Measurements from ENCODE around the gene SVEP1.
"Not testable (repeated sequence)": the region's sequence is repeated elsewhere in the genome, so short reads cannot be mapped to it uniquely, and the experiment has no call there.

SVEP1 gene

DNA sequence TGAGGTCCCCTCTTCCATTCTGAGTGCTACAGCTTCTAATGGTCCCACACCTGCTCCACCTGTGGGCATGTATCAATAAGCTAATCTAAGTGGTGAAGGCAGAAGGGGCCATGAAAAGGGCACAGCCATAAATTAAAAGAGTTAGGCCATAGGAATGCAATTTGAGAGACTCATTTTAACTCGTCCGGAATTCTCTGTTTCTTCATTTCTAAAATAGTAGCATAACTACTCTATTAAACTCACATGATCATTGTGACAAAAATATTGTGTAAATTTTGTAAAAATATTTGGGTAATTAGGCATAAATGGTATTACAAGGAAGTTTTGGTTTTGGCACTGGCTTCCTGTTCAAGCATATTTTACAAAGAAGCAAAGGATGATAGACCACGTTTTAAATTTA, 138.7 kb downstream of the SVEP1 start:
- no peak for DNase-seq

DNA sequence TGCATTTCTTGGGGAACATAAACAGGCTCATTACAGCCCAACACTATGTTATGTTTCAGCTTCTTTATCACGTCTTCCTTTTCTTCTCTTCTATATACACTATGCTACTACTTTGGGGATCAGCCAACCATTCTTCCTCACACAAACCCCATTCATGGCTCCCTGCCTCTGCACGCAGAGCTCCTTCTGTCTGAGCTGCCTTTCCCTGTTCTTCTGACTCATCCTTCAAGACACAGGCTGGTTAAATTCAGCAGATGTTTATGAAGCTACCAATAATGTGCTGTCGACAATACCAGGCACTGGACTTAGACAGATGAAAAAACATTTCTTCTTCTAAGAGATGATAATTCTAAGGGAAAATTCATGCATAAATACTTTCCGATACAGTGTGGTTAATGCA, 139.4 kb downstream of the SVEP1 start:
- no peak for DNase-seq

DNA sequence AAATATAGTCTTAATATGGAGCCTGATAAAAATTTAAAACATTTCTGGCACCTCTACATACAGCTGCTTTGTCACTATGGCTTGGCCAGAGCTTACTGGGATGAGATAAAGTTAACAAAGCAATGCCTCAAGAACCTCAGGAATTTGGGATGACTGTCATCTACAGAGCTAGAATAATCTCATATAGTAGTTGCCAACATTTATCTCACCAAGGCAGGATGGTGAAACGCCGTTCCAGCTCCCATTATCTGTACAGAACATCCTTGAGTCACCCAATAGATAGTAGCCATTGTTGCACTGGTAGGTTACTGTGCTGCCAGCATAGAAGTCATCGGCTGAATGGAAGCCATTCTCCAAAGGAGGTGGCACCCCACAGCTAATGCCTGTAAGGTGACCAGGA, 147.3 kb downstream of the SVEP1 start:
- DNase-seq, result no peak

DNA sequence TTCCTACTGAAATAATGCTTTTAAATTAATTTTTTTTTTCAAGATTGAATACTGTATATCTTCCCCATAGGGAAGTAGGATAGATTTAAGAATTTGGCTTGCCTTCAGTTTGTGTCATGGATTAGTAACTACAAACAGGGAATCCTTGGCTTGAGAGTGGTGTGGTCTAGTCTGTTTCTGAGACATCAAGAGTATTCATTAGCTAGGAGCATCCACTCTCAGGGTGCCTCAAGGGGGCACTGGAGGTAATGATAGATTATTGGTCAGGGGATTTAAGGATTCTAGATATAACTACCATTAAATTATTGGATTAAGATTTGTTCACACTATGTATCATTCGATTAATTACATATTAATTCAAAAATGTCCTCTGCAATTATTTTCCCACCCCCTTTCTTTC, 150.1 kb downstream of the SVEP1 start:
- no peak for DNase-seq

DNA sequence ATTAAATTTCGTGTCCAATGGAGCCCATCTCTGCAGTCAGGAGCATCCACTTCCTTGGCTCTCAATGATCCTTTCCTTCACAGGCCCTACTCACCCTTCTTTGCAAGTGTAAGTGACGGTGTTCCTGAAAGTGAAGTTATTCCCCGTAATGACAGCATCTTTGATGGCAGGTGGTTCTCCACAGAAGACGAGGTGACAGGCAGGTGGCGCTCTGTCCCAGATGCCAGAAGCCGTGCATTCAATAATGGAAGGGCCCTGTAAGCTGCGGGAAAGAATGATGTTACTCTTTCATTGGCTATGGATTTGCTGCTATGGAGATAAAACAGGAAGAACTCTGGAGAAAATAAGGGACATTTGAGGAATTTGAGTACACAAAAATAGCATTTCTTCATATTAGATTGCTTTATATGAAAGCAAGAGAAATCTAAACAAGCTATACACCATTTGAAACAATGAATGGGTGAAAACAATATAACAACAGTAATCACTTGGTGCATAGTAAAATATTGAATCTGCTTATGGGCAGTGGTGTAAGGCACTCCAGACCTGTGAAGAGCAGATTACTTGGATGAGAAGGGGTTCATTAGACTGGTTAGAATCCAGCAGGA, 151.9 kb downstream of the SVEP1 start:
- peak; percentile 5 to 39 for DNase-seq

DNA sequence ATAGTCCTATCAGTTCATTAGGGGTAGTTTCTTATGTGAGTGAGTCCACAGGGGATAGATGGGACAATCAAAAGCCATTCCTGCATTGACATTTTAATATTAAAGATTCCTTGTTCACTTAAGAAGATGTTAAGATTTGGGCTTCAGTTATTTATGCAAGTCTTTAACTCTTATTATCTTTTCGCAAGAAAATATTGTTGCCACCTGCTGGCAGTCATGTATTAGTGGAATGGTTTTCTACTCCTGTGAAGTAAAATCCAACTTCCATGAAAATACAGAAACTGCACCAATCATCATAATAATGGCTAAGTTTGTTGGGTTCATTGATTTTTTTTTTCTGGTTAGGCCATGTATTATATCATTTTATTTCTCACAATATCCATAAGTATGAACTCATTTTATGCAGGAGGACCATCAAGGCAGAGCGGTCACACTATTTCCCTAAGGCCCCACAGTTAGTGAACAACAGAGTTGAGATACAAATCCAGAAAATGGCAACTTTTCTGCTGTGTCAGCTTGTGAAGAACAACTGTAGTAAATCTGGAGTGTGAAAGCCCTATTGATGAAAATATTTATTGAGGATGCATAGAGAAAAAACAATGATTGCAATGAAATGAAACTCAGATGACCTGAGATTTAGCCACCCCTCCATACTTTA, 153.4 kb downstream of the SVEP1 start:
- DNase-seq, result no peak

DNA sequence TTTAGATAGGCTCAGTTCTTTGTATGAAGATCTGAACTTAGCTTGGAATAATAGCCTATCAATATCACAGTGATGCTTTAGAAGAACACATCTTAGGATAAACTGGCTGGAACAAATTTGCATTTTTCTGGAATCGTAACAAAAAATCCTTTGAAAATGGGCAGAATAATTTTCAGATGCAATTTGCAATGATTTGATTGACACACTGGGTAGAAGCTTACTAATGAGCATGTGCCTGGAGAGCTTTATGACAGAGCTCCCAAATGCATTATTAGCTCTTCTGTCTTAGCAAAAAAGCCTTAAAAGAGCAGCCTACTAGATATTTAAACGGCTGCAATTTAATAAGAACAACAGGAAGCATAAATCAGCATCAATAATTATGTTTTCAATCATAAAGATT, 165.1 kb downstream of the SVEP1 start:
- no peak for DNase-seq

DNA sequence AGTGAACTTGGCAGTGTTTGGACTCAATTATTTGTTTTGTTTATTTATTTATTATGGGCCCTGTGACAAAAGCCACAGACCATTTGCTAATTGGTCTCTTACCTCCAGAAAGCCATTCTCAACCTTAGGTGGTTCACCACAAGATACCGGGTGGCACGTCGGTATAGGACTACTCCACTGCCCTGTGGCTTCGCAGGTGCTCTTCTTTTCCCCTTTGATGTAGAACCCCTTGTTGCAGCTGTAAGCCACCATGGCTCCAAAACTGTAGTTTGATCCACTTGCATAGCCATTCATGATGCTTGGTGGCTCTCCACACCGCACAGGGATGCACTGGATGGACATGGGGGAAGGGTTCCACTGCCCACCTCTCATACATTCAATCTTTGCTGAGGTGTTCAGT, 168.6 kb downstream of the SVEP1 start:
- no peak for DNase-seq

DNA sequence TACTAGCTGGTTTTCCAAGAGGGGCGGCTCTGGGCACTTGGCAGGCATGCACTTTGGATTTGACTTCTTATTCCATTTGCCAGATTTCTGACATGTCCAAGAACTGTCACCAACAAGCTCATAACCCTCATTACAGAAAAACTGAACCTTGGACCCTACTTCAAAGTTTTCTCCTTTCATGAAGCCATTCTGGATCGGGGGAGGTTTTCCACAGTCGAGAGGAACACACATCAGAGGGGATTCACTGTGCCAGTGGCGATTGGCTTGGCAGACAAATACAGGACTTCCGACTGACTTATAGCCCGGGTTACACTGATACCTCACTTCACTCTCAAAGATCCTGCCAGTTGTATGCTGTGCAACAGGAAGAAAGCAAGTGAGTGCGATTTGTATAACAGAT, 170.9 kb downstream of the SVEP1 start:
- DNase-seq, result no peak

DNA sequence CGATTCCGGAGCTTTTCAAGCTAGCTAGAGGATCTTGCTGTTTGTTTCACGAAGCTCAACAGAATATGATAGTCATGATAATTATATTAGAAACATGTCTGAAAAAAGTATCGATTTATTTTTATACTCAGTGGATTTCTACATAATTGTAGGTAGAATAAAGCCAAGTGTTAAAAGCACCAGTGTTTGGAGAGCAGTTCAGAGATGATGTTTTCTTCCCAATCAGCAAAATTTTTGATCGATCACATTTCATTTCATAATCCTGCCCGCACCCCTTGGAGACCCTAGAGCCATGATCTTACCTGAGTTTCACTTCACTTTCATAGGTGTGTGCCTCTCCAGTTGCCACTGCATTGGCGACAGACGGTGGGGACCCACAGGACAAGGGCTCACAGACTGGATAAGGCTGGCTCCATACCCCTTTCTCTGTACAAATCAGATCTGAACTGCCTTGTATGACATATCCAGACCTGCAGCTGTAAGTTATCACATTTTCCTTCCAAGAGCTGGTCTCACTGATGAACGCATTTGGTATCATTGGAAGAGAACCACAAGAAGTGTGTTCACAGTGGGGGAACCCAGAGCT, 173.6 kb downstream of the SVEP1 start:
- no peak for DNase-seq

DNA sequence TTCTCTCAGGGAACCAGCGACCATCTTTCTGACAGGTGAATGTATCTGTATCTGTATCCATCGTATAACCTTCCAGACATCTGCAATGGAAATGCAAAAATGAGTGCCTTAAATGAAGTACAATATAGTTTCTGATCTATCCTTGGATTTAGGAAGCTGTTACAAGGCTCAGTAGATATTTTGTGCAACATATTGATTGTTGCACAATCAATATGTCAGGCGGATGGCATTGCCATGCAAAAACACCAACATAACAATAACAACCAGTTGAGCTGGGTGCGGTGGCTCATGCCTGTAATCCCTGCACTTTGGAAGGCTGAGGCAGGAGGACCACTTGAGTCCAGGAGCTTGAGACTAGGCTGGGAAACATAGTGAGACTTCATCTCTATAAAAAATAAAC, 175.1 kb downstream of the SVEP1 start:
- no peak for DNase-seq

DNA sequence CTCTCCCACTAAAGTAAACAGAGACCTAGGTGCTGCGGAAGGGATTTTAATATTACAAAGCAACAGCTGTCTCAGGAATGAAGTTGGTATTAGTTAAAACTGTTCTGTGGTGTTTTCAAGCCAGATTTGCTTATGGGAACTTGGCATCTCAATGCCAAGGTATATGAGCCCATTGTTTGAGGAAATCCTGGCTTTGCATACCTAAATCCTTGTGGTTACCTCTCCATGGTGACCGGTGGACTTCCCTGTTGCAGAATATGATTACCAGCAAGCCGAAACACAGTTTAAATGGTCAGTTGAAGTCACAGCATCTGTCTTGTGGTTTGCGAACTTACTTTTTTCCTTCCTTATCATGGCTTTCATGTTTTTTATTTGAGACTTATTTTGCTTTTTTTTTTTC, 179.6 kb downstream of the SVEP1 start:
- no peak for DNase-seq

DNA sequence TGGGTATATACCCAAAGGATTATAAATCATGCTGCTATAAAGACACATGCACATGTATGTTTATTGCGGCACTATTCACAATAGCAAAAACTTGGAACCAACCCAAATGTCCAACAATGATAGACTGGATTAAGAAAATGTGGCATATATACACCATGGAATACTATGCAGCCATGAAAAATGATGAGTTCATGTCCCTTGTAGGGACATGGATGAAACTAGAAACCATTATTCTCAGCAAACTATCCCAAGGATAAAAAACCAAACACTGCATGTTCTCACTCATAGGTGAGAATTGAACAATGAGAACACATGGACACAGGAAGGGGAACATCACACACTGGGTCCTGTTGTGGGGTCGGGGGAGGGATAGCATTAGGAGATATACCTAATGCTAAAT, 180.5 kb downstream of the SVEP1 start:
- not testable (repeated sequence) for DNase-seq

DNA sequence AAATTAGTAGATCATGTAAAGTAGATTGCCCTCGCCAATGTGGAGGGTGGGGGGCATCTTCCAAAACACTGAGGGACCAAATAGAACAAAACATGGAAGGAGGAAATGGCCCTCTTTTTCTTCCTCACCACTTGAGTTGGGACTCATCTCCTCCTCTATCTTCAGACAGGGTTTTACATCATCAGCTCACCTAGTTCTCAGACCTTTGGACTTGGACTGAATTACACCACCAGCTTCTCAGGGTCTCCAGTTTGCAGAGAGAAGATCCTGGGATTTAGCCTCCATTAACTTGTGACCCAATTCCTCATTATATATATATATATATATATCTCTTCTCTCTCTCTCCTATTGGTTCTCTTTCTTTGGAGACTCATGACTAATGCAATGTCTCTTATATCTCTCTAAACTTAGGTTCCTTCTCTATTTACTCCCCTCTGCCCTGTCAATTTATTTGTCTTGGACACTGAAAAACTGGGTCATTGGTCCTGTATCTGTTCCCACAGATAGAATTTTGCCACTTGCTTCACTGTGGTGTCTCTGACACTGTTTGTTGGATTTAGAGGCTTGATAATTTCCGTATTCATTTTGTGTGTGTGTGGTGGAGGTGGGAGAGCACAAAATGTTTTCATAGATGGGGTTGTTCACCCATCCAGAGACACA, 187.6 kb downstream of the SVEP1 start:
- DNase-seq, result no peak

DNA sequence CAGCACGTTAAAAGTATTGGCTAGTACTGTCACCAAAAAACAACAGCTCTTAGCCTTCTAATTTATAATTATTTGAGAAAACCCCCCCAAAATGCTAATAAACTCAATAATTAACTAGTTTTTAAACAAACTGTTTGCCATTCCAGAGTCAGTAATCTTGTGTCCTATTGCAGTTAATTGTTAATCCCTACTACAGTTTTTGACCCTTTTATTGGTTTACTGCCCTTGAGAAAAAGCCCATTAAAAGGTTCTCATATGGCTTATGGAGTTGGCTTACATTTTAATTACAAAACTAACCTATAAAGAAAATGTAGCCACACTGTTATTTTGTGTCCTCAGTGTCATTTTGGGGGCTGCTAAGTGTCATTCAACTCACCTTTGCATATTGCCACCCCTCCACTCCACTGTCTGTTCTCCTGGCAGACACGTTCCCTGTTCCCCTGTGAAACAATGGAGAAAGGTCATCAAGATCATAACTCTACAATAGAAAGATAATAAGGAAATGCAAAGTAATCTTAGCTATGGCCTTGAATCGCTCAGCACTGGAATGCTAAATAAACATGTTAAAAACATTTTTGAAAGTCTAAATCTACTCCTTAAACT, 190.3 kb downstream of the SVEP1 start:
- DNase-seq, result no peak

DNA sequence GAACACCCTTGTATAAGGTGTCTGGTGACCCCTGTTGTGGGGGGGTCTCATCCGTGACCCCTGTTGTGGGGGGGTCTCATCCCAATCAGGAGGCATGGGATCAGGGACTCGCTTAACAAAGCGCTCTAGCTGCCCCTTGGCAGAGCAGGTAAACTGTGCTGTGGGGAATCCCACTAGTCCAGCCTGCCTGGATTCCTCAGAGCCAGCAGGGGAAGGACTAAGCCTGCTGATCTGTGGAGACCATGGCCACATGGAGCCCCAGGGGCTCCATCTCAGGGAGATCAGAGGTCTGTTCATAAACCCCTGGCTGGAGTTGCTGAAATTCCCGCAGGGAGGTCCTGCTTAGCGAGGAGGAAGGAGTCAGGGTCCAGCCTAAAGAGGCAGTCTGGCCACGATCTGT, 196.1 kb downstream of the SVEP1 start:
- no peak for DNase-seq

DNA sequence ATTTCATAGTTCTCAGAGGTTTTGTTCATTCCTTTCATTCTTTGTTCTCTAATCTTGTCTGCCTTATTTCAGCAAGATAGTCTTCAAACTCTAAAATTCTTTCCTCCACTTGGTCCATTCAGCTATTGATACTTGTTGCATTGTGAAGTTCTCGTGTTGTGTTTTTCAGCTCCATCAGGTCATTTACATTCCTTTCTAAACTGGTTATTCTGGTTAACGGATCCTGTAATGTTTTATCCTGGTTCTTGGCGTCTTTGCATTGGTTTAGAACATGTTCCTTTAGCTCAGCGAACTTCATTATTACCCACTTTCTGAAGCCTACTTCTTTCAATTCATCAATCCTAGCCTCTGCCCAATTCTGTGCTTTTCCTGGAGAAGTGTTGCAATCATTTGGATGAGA, 196.8 kb downstream of the SVEP1 start:
- no peak for DNase-seq

DNA sequence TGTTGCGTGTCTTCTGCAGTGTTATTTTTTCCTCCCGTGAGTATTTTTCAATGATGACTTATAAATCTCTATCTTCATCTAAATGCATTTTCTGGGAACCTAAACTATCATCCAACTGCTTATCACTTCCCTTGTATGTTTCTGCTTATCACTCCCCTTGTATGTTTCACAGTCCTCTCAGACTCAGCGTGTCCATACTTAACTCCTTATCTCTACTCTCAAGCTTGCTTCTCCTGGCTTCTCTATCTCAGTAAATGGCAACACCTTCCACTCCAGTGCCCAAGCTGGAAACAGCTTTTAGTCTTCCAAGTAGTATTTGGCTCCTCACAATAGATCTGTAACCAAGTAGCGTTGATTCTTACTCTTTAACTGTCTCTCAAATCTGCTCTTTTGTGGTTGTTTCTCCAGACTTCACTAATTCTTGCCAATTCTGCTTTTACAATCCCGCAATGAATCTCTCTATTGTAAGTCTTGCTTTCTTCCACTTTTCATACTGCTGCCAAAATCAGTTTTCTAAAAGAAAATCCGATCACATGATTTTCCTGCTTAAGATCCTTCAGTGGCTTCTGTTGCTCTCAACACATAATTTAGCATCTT, 208.0 kb downstream of the SVEP1 start:
- DNase-seq, result no peak

DNA sequence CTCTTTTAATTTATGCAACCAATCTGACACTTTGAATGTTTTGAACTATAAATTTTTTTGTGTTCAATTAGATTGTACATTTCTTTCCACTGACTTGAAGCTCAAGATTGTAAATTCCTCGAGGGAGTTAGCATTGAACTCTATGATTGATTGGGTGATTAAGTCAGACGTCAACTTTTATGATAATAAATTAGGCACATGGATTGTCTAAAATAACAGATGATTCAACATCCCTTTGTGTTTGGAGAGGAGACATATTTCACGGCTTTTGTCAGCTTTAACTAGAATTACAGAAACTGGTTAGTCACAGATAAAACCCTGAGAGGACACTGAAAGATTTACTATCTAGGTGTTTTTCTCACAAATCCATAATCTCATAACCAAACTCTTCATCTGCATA, 209.2 kb downstream of the SVEP1 start:
- no peak for DNase-seq

DNA sequence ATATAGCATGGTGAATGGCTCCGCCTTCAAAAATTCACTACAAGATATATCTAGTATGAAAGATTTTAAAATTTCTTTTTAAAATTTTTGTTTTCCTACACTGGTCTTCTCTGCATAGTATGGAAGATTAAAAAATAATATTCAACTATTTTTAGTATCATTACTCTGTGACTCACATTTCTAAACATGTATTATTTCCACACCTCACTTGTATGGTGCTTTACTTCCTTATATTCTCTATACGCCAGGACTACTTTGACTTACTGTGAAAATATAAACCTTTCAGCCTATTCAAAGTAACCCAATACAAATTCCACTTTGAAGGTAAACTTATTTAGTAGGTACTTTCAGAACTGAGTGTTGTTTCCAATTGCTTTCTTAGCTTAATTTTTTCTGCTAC, 215.1 kb downstream of the SVEP1 start:
- DNase-seq, result no peak

DNA sequence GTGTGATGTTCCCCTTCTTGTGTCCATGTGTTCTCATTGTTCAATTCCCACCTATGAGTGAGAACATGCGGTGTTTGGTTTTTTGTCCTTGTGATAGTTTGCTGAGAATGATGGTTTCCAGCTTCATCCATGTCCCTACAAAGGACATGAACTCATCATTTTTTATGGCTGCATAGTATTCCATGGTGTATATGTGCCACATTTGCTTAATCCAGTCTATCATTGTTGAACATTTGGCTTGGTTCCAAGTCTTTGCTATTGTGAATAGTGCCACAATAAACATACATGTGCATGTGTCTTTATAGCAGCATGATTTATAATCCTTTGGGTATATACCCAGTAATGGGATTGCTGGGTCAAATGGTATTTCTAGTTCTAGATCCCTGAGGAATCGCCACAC, 220.5 kb downstream of the SVEP1 start:
- not testable (repeated sequence) for DNase-seq

DNA sequence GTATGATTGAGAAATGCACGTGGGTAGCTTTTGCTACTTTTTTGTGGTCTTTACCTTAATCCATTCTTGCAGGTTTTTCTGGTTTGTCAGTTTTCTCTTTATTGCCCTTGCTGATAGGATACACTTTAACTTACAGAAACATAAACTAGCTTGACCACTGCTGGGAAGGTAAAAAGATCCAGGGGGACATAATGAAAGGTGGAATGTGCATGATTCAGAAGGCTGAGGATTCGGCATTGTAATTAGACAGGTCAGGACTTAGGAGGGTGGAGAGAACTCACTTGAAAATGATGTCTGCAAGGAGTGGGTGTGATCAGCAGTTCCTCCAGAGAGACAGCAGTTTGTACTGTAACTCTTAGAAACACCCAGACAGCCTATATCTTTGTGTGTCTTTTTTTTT, 222.0 kb downstream of the SVEP1 start:
- no peak for DNase-seq

DNA sequence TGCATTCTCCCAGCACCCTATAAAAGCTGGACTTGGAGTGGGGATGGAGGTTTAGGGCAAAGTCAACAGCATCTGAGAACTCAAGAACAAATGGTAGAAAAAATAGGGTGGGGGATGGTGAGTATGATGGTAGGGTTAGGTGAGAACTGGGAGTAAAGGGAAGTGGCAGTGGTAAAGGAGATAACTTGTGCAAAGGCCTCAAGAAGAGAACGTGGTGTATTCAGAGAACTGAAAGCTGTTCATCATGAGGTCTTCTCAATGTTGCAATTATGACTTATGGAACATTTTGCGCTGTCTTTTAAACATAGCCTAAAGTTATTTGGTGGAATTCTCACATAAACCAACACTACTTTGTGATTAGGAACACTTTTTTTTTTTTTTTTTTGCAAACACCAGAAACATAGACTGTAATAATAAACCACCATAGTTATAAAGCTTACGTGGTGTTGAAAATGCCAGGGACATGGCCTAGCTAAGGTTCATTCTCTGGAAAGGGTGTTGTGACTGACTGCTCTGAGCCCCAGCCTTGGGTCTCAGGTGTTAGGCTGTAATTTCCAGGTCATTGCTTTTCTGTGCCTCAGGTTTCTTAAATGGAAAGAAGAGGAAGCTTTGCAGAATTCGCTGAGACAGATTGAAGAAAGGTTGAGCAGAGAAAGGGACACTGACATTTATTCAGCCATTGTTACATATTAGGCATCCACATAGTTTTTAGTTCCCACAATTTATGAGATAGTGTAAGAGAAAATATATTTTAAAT, 222.7 kb downstream of the SVEP1 start:
- DNase-seq, result no peak
